KMS-11 (cell line): Measurements from ENCODE around the gene COL1A1.

Experiments
- H2AFZ ChIP-seq: fragments of 200-600 bp; sonication (generic); 2 replicates; pipeline ENCODE4 v1.6.1; 2016; ENCODE audit warnings: antibody characterized with exemption, mixed run types, low read depth
- H3K27ac ChIP-seq: fragments of 200-600 bp; sonication (generic); 2 replicates; pipeline ENCODE4 v1.6.1; 2016; ENCODE audit warnings: mild to moderate bottlenecking, mixed run types
- H3K27me3 ChIP-seq: fragments of 200-600 bp; sonication (generic); 2 replicates; pipeline ENCODE4 v1.6.1; 2017; ENCODE audit warnings: mild to moderate bottlenecking, low read depth, mixed run types, moderate library complexity; ENCODE audit not compliant: insufficient read depth
- H3K36me3 ChIP-seq: fragments of 200-600 bp; sonication (generic); 2 replicates; pipeline ENCODE4 v1.6.1; 2017; ENCODE audit warnings: mild to moderate bottlenecking, mixed run types; ENCODE audit not compliant: insufficient read depth
- H3K4me1 ChIP-seq: fragments of 200-600 bp; sonication (generic); 2 replicates; pipeline ENCODE4 v1.6.1; 2016; ENCODE audit warnings: mild to moderate bottlenecking, low read depth, mixed run types; ENCODE audit not compliant: poor library complexity, severe bottlenecking
- H3K4me2 ChIP-seq: fragments of 200-600 bp; sonication (generic); 2 replicates; pipeline ENCODE4 v1.7.0; 2016; ENCODE audit warnings: mild to moderate bottlenecking, mixed run types
- H3K4me3 ChIP-seq: fragments of 200-600 bp; sonication (generic); IDR thresholded peaks from 2 replicates; pipeline ENCODE4 v1.6.1; 2017; ENCODE audit warnings: low read depth, low read length, mixed read lengths; ENCODE audit not compliant: insufficient read depth
- H3K79me2 ChIP-seq: fragments of 200-600 bp; sonication (generic); 2 replicates; pipeline ENCODE4 v1.6.1; 2016; ENCODE audit warnings: low read depth, mixed run types; ENCODE audit not compliant: insufficient read depth
- H3K9ac ChIP-seq: fragments of 200-600 bp; sonication (generic); 2 replicates; pipeline ENCODE4 v1.6.1; 2016; ENCODE audit warnings: mild to moderate bottlenecking, mixed run types
- H4K20me1 ChIP-seq: fragments of 200-600 bp; sonication (generic); 2 replicates; pipeline ENCODE4 v1.6.1; 2016; ENCODE audit warnings: mild to moderate bottlenecking, mixed run types; ENCODE audit not compliant: insufficient read depth
- CTCF ChIP-seq: fragments of 200-600 bp; sonication (generic); conservative IDR thresholded peaks from 2 replicates; pipeline ENCODE4 v1.6.1; 2017; ENCODE audit warnings: low read depth, mild to moderate bottlenecking, antibody characterized with exemption, low read length, moderate library complexity, mixed read lengths

COL1A1 gene

GRCh38 chr17:50172130-50172529 lies 29.3 kb downstream of the COL1A1 start:
- Histone ChIP-seq H4K20me1 (no peaks in the 10 kb centered on the region), H3K4me2 (peak overlapping the region; percentile 66; the same call in 1 of the 2 replicates), H3K79me2 (no peaks in the 10 kb centered on the region), H3K9ac (no peak overlapping the region), H3K4me1 (peaks cover 45% of the 10 kb centered on the region), H3K4me3 (no peak overlapping the region), H3K36me3 (no peaks in the 10 kb centered on the region), H3K27ac (no peak overlapping the region), H2AFZ (peak overlapping the region; percentile 13; the same call in 1 of the 2 replicates), H3K27me3 (no peaks in the 10 kb centered on the region)
- no peak for TF ChIP-seq CTCF

GRCh38 chr17:50171371-50172071 lies 29.9 kb downstream of the COL1A1 start:
- H3K79me2 ChIP-seq: no peaks in the 10 kb centered on the region
- H3K27me3 ChIP-seq: no peaks in the 10 kb centered on the region
- H3K4me2 ChIP-seq: peak overlapping the region; percentile 66; the same call in 1 of the 2 replicates
- H3K4me3 ChIP-seq: no peak overlapping the region
- no peaks in the 10 kb centered on the region for H4K20me1 ChIP-seq
- peaks cover 45% of the 10 kb centered on the region for H3K4me1 ChIP-seq
- H3K9ac ChIP-seq: peak overlapping the region; percentile 6; the same call in 1 of the 2 replicates
- peak overlapping the region; percentile 63 for H3K27ac ChIP-seq
- H2AFZ ChIP-seq: peak overlapping the region; percentile 13; the same call in 1 of the 2 replicates
- TF ChIP-seq CTCF: no peak
- H3K36me3 ChIP-seq: no peaks in the 10 kb centered on the region

- H4K20me1 ChIP-seq: no peaks in the 10 kb centered on the region
- H3K9ac ChIP-seq: peak overlapping the region; percentile 6; the same call in 1 of the 2 replicates
- no peaks in the 10 kb centered on the region for H3K27me3 ChIP-seq
- peak overlapping the region; percentile 63 for H3K27ac ChIP-seq
- no peaks in the 10 kb centered on the region for H3K79me2 ChIP-seq
- H3K4me3 ChIP-seq: no peak overlapping the region
- H3K36me3 ChIP-seq: no peaks in the 10 kb centered on the region
- H3K4me1 ChIP-seq: peaks cover 45% of the 10 kb centered on the region
- TF ChIP-seq CTCF: no peak
- peak overlapping the region; percentile 13; the same call in 1 of the 2 replicates for H2AFZ ChIP-seq
- peak overlapping the region; percentile 66 for H3K4me2 ChIP-seq
Measured at GRCh38 chr17:50170662-50171370, 30.6 kb downstream of the COL1A1 start.

- Histone ChIP-seq H2AFZ (0 out of 2 replicates have a peak overlapping the region, but pooled peaks have one; percentile 7), H3K4me2 (peak overlapping the region; percentile 66; the same call in 1 of the 2 replicates)
Measured at GRCh38 chr17:50169881-50170459, 31.5 kb downstream of the COL1A1 start.

More at GRCh38 chr17:50169881-50170459, 31.5 kb downstream of the COL1A1 start:
- peaks cover 45% of the 10 kb centered on the region for H3K4me1 ChIP-seq
- H3K79me2 ChIP-seq: no peaks in the 10 kb centered on the region
- no peaks in the 10 kb centered on the region for H3K27me3 ChIP-seq
- no peaks in the 10 kb centered on the region for H3K36me3 ChIP-seq
- no peak overlapping the region for H3K27ac ChIP-seq
- no peak overlapping the region; the same call in 1 of the 2 replicates for H3K9ac ChIP-seq
- H4K20me1 ChIP-seq: no peaks in the 10 kb centered on the region
- H3K4me3 ChIP-seq: no peak overlapping the region
- no peak for TF ChIP-seq CTCF
